ENCODE results near the gene PDCD2.

The PDCD2 gene

DNA sequence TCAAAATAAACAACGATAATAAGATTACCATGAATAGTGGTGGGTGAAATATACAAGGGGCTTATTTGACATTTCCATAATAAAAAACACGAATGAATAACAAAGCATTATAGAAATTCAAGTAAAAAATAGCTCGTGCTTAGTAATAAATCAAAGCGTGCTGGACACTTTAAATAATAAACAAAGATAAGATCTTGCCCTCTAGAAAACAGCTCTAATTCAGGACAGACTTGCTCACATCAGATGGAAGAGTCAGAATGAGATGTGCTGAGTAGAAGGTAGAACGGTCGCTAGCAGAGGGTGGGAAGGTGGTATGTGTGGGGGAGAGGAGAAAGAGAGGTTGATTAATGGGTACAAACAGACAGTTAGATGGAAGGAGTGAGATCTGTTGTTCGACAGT lies 58.6 kb downstream of the PDCD2 start:
- H3K9ac ChIP-seq (ENCODE audit: insufficient read length, low read depth): no peak overlapping the region
- no peak for DNase-seq (ENCODE audit: low read depth, low spot score)
- H3K36me3 ChIP-seq (ENCODE audit: insufficient read depth, insufficient read length, low read length): no peaks in the 10 kb centered on the region
- H3K4me1 ChIP-seq (ENCODE audit: insufficient read depth, insufficient read length): no peaks in the 10 kb centered on the region
- no peak overlapping the region for H3K4me3 ChIP-seq (ENCODE audit: insufficient read length, low read depth)
- no peaks in the 10 kb centered on the region for H3K27me3 ChIP-seq (ENCODE audit: insufficient read depth, insufficient read length)
- no peaks in the 10 kb centered on the region for H3K9me3 ChIP-seq (ENCODE audit: insufficient read depth, low read length)
- TF ChIP-seq SUZ12 (IDR thresholded peaks at IDR 0.05; ENCODE audit: extremely low read depth, insufficient read depth, insufficient read length) (no peak), ZNF274 (IDR thresholded peaks at IDR 0.05; ENCODE audit: low read depth, low read length) (no peak), YY1 (IDR thresholded peaks at IDR 0.05; ENCODE audit: insufficient read depth, insufficient read length) (no peak)
